Retinal pigment epithelial cell (primary cell): ENCODE data around the gene TIMM10.

ENCODE experiments used
- DNase-seq: peaks from one replicate; pipeline ENCODE4 v3.0.0-alpha.2; 2010; ENCODE audit warnings: low read depth
- H3K4me3 ChIP-seq: 2 replicates; pipeline ENCODE4 v1.5.1; 2011; ENCODE audit warnings: mild to moderate bottlenecking, low read length, control low read depth, moderate library complexity
- TF ChIP-seq, protein P1 (sequence below): conservative IDR thresholded peaks from 2 replicates; pipeline ENCODE4 v1.5.1; 2011; ENCODE audit warnings: low read depth, low read length, control low read depth, inconsistent platforms

TIMM10 gene

DNA sequence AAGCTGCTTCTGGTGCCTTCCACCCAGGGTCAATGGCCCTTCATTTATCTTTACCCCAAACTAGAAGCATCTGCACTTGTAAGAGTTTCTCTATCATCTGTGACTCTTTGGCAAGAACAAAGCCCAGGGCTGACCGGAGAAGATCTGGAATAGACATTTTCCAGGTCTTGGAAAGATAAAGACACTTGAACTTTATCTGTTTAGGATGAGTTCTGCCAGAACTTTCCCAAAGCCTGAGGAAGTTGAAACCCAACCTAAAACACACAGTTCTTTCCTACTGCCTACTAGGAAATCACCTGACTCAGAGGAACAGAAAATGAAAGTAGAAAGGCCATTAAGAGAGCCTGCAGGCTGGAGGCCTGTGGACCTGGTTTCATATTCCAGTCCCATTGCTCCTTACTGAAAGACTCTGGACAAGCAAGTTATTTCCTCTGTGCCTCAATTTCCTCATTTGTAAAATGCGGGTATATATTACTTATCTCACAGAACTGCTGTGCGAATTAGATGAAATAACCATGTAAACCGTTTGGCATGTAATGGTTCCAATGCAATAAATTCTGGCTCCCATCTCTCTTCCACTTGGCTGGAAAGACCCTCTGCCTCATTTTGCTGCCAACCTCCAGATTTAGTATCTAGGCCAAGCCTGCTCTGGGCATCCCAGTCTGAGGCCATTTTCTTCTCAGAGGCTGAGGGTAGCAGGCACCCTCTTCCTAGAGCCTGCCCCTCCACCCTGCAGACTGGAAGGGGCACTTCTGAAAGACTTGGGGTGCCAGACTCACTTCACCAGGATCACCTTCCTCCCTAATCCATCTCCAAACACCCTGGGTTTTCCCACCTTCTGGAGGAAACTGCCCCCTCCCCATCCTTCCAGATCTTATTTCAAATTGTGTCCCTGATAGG, 35.7 kb upstream of the TIMM10 start:
- no peak overlapping the region for H3K4me3 ChIP-seq
- TF ChIP-seq, protein P1, sequence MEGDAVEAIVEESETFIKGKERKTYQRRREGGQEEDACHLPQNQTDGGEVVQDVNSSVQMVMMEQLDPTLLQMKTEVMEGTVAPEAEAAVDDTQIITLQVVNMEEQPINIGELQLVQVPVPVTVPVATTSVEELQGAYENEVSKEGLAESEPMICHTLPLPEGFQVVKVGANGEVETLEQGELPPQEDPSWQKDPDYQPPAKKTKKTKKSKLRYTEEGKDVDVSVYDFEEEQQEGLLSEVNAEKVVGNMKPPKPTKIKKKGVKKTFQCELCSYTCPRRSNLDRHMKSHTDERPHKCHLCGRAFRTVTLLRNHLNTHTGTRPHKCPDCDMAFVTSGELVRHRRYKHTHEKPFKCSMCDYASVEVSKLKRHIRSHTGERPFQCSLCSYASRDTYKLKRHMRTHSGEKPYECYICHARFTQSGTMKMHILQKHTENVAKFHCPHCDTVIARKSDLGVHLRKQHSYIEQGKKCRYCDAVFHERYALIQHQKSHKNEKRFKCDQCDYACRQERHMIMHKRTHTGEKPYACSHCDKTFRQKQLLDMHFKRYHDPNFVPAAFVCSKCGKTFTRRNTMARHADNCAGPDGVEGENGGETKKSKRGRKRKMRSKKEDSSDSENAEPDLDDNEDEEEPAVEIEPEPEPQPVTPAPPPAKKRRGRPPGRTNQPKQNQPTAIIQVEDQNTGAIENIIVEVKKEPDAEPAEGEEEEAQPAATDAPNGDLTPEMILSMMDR = no peak
- no peak for DNase-seq

DNA sequence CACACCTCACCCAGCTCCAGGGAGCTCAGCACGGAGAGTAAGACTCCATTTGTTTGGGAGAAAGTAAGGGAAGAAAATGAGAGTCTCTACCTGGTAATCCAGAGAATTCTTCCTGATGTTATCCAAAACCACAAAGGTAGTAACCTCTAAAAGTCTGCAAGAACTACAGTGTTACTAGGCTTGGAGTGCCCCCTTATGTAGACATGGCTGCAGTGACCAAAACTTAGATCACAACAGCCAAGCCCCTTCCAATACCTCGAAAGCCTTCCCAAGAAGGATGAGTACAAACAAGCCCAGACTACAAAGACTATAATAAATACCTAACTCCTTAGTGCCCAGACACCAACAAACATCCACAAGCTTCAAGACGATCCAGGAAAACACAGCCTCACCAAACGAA, 32.0 kb upstream of the TIMM10 start:
- DNase-seq = no peak
- TF ChIP-seq, protein P1 = peak; percentile 20
- H3K4me3 ChIP-seq = no peak overlapping the region

DNA sequence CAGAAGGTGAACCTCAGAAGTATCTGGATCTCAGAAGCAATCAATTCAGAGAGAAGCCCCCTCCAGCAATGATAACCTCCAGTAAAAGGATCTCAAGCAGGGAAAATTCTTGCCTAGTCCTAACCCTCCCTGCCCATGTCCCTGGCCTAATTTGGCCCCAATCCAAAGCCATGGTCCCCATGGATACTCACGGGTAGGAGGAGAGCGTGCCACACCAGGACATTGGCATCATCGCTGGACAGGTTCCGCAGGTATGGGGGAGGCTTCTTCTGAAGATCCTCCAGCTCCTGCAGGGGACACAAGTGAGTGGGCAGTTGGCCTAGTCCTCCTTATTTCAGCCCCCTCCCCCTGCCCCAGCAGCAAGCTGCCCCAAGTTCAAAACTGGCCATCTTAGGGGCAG, 29.6 kb upstream of the TIMM10 start:
- H3K4me3 ChIP-seq = no peak overlapping the region
- TF ChIP-seq, protein P1 = no peak
- DNase-seq = no peak

DNA sequence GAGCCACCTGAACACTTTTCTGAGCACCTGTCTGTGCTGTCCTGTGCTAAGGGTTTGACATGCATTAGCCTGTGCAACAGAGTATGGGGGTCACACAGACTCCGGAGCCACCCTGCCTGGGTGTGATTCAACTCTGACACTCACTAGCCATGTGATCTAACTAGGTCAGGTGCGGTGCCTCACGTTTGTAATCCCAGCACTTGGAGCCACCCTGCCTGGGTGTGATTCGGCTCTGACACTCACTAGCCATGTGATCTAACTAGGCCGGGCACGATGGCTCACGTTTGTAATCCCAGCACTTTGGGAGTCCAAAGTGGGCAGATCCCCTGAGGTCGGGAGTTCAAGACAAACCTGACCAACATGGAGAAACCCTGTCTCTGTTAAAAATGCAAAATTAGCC, 25.5 kb upstream of the TIMM10 start:
- DNase-seq = no peak
- TF ChIP-seq, protein P1 = no peak
- H3K4me3 ChIP-seq = no peak overlapping the region

DNA sequence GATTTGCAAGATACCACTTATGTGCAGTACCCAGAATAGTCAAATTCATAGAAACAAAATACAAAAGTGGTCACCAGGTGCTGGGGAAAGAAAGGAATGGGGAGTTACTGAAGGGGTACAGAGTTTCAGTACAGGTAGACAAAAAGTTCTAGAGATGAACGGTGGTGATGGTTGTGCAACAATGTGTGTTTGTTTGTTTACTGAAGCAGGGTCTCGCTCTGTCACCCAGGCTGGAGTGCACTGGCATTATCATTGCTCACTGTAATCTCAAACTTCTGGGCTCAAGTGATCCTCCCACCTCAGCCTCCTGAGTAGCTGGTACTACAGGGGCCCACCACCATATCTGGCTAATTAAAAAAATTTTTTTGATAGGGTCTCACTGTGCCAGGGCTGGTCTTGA, 24.8 kb upstream of the TIMM10 start:
- DNase-seq = no peak
- H3K4me3 ChIP-seq = no peak overlapping the region
- TF ChIP-seq, protein P1 = no peak

DNA sequence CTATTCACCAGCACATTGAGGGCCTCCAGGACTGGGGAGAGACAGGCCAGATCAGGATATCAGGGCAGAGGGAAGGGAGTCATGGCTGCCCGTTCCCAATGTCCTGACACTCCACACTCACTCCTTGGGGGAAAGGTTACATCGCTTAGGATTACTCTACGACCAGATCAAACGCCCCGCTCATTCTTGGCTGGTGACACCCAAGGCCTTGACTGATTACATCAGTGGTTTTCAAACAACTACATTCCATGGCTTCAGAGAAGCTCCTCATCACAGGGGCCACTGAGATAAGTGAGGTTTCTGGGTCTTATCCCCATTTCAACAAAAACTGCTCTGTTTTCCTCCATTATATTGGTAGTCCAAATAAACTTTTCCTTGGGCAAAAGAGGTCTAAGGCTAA, 21.9 kb upstream of the TIMM10 start:
- TF ChIP-seq, protein P1 = no peak
- H3K4me3 ChIP-seq = no peak overlapping the region
- DNase-seq = no peak

DNA sequence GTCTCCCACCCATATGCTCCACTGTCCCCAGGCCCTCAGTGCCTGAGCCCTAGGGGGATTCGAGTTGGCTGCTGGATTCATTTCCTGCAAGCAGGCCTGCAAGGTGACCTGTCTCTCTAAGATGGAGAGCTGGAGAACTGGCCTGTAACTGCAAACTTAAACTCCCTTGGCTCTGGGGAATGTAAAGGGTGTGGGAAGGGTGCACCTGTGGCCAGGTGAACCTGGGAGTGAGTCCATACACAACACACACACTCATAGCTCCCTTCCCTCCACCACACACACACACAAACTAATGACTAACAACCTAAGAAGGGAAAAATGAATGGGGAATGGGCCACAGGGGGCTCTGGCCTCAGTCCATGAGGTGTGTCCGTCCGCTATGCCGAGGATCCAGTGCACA, 21.4 kb upstream of the TIMM10 start:
- DNase-seq = no peak
- TF ChIP-seq, protein P1 = no peak
- H3K4me3 ChIP-seq = no peak overlapping the region
